NCI-H2196 (cell line): ENCODE results near the gene PIK3CB.

Experiments
- DNase-seq: peaks from one replicate; lab custom pipeline; 2025; ENCODE audit not compliant: unreplicated experiment; lab: John Stamatoyannopoulos, UW

Gene PIK3CB

DNA sequence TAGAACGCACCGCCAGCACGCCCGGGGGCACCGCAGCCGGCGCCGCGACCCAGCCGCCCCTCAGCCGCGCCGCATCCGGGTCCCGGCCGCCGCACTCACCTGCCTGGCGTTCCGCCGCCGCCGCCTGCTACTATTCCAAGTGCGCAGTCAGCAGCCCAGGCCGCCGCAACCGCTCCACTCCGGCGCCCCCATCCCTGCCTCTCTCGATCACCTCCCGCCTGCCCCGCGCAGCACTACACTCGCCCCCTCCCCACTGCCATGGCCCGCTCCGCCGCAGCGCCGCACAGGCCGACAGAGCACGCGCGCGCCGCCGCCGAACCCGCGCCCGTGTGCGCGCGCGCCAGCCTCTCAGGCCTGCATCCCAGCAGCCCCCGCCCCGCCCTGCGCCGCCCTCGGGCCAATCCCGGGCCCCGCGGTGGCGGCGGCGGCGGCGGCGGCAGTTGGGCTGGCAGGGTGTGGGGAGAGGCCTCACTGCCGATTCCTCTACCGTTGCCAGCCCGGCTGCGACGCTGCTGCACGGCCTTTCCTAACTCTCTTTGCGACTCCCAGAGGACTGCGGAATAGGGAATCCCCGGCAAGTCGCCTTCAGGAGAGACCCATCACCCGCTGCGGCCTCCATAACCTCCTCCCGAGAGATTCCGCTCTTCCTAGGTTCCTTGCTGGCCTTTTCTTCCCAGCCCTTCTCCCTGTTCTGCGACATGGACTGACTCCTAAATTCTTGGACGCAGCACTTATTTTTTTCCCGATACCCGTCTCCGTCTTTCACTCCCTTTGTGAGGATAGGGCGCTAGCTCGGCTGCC lies at the start of gene PIK3CB:
Gene PIK3CB (minus strand): TSS at position 333 of the 801 bp plus-strand sequence. CDS start 75,585 bp downstream, outside the sequence.
- peak; percentile 97 for DNase-seq

DNA sequence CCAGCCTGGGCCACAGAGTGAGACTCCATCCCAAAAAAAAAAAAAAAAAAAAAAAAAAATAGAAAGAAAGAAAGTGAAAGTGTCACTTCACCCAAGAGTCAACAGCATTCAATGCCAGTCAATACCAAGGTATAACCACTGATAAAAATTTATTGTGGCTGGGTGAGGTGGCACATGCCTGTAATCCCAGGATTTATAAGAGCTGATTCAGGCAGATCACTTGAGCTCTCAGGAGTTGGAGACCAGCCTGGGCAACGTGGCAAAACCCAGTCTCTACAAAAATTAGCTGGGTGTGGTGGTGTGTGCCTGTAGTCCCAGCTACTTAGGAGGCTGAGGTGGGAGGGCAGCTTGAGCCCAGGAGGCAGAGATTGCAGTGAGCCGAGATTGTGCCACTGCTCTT lies 46.5 kb upstream of the PIK3CB start:
- no peak for DNase-seq

DNA sequence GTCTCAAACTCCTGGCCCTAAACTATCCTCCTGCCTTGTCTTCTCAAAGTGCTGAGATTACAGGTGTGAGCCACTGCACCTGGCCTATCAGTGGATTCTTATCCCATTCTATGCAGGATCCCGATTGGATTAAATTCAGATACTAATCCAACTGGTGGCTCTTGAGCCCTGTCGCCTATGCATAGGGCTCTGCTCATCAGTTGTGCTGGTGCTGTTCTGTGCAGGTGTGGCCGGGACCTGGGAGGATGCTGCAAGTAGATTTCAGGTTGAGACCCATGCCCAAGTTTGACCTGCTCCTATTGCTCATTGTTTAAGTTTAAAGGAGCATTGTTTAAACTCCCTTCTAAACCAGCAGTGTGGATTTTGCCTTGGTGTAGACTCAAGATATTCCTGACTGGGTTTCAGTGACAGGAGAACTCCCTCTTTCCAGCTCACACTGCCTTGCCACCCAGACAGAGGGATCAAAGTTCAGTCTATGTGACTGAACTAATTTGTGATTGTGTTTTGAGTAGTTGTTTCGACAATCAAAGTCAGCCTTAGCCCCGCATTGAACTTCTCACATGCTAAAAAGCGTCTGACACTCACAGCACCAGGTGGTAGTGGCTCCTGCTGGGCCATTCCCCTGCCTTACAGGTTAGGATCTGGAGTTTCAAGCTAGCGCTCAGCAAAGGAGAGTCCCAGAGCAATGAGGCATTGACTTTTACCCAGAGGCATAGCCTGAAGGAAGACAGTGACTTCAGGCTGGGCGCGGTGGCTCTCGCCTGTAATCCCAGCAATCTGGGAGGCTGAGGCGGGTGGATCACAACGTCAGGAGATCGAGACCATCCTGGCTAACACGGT lies 45.0 kb upstream of the PIK3CB start:
- no peak for DNase-seq

DNA sequence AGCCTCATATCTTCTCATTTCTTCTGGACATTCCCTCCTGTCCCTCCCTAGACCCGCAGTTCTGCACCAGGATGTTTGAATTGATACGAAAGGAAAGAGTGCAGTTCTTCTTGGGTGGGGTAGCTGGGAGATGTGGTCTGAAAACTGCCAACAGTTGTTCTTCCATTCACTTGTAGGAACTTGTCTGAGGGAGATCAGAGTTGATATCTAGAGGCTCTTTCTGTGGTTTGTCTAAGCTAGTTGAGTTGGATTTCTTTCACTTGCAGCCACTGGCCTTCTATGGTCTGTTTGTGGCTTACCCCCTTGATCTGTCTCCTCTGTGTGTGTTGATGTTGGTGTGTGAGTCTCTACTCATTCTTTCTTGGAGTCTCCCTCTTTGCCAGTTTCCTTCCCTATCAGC lies 42.5 kb upstream of the PIK3CB start:
- no peak for DNase-seq

DNA sequence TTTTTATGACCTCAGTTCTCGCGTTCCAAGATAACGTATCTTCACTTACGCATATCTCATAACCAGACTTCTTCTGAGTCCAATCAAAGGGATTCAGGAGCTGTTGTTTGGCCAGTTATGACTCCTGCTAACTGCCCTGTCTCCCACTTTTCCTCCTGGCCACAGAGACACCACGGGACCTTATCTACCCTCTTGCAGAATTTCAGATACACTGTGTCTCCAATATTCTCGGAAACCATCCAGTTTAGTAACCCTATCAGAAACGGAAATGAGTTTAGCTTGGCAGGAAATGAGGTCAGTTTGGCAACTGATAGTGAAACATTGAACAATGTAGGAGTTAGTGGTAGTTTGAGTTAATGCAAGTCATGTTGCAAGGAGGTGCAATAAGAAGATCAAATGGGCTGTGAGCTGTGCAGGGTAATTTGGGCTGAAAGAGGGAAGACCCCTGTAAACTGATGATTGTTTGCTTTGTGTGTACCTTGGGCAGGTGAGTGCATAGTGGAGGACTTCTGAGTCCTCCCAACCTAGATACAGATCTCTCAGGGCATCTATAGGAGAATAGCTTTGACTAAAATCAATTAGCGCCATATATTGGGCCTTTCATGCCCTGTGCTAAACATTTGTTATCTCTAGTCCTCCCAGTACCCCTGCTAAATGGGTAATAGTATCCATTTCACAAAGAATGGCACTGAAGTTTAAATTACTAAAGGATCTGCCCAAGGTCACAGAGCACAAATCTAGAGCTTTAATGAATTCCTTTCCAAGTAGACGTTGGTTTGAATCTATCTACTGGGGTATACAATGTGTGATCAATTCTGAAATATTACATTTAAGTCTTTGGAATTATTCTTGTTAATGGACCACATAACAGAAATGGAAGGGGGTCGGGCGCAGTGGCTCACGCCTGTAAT lies 41.3 kb upstream of the PIK3CB start:
- DNase-seq, result no peak

DNA sequence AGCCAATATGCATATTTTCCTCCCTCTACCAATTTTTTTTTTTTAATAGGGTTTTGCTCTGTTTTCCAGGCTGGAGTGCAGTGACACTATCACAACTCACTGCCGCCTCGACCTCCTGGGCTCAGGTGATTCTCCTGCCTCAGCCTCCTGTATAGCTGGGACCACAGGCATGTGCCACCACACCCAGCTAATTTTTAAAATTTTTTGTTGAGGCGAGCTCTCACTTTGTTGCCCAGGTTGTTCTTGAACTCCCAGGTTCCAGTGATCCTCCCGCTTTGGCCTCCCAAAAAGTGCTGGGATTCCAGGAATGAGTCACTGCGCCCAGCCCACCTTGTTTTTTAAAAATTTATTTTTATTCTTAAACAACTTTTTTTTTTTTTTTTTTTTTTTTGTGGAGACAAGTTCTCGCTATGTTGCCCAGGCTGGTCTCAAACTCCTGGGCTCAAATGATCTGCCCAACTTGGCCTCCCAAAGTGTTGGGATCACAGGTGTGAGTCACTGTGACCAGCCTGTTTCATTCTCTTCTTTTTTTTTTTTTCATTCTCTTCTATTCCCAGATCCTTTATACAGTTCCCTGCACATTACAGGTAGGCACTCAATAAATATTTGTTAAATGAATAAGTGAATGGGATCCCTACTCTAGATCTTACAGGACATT lies 40.5 kb upstream of the PIK3CB start:
- no peak for DNase-seq

DNA sequence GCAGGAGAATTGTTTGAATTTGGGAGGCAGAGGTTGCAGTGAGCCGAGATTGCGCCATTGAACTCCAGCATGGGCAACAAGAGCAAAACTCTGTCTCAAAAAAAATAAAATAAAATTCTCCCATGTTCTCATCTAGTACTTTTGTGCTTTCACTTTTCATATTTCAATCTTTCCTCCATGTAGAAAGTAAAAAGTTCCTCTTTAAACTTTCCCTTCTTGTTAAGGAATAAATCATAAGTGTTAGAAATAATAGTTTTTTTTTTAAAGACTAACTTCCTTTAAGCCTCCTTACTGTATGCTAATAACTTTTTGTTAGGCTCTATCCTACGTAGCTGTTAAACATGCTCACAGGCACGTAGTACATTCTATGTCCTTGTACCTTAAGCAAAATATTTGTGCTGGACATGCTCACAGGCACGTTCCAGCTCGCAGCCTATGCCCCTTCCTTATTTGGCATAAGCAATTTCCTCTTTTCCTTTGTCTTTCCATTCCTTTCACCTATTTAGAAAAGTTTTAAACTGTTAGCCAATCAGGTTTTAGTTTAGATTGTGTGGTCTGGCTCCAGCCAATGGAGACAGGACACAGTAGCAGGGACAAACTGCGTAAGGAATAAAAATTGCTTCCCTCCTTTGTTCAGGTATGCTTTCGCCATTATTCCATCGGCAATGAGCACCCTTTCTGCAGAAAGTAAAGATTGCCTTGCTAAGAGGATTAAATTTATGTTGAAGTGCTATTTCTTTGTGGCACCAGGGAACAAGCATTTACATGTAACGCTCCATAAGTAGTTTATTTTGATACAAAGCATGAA lies 38.9 kb upstream of the PIK3CB start:
- no peak for DNase-seq

DNA sequence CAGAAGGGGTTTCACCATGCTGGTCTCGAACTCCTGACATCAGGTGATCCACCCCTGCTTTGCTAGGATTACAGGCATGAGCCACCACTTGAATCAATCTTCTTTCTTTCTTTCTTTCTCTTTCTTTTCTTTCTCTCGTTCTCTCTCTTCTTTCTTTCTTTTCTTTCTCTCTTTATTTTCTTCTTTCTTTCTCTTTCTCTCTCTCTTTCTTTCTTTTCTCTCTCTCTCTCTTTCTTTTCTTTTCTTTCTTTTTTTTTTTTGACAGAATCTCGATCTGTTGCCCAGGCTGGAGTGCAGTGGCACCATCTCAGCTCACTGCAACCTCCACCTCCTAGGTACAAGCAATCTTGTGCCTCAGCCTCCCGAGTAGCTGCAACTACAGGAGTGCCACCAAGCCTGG lies 37.9 kb upstream of the PIK3CB start:
- no peak for DNase-seq

DNA sequence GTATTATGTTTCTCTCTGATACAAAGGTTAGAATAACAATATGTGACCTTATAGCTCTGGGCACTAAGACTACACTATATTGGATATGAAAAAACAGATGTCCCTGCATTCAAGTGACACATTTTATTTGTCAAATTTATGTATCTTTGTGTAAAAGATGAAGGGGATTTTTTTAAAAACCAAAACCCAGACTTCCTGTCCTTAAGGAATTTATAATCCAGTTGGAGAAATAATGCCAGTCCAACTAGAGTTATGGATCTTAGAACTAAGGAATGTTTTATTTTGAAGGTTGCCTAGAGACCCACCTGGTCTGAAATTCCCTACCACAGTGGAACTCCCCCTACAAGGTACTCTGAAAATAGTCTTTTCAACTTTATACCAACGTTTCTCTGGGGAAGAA lies 33.3 kb upstream of the PIK3CB start:
- no peak for DNase-seq

DNA sequence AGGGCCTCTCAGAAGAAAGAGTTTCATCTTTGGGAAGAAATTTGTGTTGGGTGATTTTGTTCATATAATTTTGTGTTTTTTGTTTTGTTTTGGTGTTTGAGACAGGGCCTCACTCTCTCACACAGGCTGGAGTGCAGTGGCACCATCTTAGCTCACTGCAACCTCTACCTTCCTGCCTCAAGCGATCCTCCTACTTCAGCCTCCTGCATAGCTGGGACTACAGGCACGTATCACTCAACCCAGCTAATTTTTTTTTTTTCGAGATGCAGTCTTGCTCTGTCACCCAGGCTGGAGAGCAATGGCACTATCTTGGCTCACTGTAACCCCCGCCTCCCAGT lies 29.0 kb upstream of the PIK3CB start:
- DNase-seq, result no peak

DNA sequence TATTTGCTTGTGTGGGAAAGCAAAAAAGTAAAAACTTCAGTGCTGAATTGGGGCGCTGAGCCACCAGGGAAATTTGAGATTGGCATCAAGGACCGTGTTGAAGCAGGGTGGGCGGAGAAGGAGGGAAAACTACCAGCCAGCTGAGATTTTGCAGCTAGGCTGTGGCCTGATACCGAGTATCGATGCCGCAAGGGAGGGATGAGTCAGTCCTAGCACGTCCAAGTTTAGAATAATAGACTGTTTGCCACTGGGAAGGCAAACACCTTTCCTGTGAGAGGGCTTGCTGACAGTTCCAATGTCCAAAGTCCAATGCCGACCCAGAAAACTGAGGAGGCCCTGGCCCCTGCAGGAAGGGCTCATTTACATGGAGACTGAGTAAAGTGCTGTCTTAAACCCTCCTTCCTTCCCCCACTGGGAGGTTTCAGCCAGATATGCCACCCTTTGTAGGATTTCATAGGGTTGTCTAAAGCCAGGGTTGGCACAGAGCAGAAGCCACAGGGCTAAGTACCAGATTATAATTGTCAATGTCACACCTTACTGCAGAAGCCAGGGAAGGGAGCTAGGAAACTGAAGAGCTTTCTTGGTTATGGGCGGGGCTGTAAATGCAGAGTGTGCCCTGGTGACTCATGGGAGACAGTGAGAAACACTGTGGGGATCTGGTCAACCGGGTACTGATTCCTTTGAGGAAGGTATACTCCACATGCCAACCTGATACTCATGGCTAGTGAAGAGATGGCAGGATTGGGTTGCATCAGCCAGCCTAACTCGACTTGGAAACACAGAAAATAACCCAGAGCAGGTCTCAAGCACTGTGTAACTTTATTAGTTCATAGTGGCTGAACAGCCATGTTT lies 28.4 kb upstream of the PIK3CB start:
- peak; percentile 60 for DNase-seq

DNA sequence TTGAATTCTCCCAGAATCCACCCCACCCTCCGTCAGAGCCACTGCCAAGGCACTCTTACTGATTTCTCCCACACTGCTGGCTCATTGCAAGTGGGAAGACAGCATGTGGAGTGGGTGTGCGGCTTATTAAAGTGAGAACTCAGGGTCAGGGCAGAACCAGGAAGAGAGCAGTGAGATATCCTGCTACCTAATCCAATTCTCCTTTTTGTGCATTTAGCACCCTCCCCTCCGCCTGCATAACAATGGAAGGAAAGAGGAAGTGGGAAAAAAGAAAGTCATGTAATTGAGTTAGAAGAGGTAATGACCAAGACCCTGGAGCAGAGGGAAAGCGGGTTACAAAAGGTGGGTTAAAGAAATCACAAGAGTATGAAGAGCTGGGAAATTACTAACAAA lies 27.8 kb upstream of the PIK3CB start:
- DNase-seq, result peak; percentile 34

DNA sequence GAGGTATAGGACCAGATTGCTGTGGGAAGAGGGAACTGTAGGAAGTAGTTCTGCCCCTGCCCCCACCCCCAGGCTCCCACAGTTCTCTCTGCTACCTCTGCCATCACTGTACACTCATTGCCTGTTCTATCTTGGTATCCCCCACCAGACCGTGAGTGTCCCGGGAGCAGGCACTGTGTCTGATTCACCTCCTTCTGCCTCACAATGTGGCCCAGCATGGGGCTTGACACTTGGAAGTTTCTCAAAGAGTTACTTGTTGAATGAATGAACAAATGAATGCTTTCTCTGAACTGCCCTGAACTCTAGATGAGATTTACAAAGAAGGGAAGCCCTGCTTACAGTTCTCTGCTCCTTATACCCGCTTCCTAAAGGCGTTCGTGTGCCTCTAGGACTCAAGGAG lies 27.1 kb upstream of the PIK3CB start:
- DNase-seq, result no peak

DNA sequence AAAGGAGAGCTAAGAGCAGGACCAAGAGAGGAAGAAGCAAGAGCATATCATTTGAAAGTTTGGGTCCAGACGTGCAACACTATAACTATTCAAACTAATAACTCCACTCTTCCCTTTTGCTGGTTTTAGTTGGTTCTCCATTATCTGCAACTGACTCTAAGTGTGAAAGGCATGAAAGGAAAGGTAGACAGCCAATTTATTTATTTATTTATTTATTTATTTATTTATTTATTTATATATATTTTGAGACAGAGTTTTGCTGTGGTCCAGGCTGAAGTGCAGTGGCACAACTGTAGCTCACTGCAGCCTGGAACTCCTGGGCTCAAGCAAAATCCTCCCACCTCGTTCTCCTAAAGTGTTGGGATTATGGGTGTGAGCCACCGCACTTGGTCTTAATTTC lies 22.1 kb upstream of the PIK3CB start:
- DNase-seq, result no peak

DNA sequence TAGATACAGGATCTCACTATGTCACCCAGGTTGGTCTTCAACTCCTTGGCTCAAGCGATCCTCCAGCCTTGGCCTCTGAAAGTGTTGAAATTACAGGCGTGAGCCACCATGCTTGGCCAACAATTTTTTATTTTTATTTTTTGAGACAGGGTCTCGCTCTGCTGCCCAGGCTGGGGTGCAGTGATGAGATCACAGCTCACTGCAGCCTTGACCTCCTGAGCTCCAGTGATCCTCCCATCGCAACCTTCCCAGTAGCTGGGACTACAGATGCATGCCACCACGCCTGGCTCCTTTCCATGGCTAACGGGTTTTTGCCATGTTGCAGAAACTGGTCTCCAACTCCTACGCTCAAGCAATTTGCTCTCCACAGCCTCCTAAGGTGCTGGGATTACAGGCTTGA lies 20.2 kb upstream of the PIK3CB start:
- no peak for DNase-seq

DNA sequence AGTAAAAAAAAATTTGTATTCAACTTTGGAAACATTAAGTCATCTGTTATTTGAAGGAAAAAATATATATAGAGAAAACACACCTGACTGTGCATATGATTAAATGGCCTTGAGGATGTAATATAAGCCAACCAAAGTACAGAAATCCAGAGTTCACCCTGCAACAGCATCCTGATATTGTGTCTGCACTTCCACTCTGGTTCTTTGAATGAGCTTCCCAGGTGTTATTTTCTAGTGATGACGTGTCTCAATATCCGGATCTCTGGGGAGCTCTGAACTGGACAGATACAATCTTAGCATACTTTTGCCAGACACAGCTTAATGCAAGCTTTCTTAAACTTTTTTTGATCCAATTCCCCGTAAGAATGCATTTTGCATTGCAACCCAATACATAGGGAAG lies 19.5 kb upstream of the PIK3CB start:
- no peak for DNase-seq

DNA sequence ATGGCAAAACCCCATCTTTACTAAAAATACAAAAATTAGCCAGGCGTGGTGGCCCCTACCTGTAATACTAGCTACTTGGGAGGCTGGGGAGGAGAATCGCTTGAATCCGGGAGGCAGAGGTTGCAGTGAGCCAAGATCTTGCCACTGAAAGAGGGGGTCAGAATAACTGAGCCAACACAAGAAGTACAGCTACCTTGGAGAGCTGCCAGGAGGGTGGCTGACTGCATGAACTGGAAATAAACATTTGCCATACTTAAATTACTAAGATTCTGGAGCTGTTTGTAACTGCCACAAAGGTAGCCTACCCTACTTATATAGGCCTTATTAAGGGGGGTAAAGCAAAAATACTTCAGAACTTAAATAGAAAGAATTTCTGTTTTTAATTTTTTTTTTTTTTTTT lies 15.4 kb upstream of the PIK3CB start:
- peak; percentile 41 for DNase-seq

DNA sequence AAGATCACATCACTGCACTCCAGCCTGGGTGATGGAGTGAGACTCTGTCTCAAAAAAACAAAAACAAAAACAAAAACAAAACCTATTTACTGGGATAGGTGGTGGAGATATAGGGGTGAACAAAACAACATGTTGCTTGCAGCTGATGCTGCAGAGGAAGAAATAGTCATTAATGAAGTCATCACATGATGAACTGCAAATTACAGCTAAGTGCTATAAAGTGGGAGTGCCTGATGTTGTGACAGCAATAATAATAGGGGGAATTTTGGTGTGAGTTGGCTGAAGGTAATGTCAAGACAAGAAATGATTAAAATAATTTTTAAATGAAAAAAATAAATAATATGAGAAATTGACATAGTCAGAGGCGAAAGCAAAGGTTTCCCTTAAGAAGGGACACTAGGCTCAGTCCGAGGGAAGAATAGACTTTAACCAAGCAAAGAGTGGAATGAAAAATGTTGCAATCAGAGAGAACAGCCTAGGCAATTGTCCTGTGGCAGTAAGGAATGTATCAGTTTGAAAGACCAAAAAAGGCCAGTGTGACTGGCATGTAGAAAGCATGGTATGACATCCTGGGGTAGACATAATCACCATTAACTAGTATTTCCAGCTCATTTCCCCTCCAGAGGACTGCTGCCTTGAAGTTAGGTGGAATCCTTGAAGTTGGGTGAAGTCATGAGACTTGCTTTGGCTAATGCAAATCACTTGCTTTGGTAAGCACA lies 14.7 kb upstream of the PIK3CB start:
- DNase-seq, result no peak

DNA sequence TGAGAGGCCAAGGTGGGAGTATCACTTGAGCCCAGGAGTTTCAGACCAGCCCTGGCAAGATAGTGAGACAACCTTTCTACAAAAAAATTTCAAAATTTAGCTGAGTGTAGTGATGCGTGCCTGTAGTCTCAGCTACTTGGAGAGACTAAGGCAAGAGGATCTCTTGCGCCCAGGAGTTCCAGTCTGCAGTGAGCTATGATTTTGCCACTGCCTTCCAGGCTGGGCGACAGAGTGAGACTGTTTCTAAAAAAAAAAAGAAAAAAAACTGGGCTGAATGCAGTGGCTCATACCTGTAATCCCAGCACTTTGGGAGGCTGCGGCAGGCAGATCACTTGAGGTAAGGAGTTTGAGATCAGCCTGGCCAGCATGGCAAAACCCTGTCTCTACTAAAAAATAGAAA lies 14.0 kb upstream of the PIK3CB start:
- DNase-seq, result no peak
